ENCODE measurements around the gene SLC37A2.
"Not testable (repeated sequence)": the region's sequence is repeated elsewhere in the genome, so short reads cannot be mapped to it uniquely, and the experiment has no call there.

Gene SLC37A2

DNA sequence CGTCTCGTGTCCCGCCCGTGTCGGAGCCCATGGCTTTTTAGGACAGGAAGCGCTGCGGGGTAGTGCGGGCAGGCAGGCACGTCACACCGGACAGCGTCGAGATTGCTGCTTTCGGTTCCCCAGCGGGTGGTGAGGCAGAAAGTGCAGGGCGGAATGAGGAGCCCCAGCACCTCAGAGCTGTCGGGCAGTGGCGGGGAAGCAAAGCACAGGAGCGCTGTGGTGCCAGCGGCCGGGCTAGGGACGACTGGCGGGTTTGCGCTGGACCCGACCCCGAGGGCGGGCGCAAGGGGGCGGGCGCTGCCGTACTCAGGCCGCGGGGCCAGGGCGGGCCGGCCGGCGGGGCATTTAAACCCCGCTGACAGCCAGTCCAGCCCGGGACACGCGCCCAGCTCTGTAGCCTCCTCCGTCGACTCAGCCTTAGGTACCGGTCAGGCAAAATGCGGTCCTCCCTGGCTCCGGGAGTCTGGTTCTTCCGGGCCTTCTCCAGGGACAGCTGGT, at the start of gene SLC37A2:
Gene SLC37A2 (plus strand): TSS at position 375 of the 498 bp plus-strand sequence. CDS start 63 bp downstream, at position 438.
- DNase-seq (ENCODE audit: low spot score), result peak; percentile 93

DNA sequence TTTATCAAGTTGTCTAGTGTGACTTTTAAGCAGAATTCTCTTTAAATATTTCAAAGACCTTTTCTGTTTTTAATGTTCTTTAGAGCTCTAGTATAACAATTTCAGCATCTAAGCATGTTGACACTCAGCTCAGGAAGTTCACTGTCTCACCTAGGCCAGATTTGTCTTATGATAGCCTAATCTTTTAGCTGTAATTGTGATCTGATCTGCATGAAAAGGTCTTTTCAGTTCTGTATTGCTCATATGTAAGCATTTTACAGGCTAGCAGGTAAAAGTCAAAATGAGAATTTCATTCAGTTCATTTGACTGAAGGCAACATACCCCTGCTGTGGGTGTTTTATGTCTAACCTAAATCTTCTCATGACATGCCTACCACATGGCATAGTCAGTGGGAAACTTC, 46.7 kb upstream of the SLC37A2 start:
- no peak for DNase-seq (ENCODE audit: low spot score)

DNA sequence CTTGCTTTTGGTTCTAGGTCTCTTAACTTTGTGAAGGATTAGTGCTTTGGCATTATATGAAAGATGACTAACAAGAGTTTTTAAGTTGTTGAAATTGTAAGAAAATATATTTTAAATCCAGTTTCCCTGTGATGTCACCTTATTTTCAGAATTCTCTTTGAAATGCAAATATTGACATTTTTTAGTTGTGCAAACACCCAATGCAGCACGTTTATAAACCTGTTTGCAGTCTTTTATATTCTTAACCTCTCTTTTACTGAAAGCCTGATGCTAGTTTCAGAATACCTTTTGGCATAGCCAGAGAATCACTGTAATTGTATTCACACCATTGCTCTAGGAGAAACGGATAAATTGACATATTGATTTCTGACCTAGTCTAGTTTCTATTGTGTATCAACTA, 42.8 kb upstream of the SLC37A2 start:
- DNase-seq (ENCODE audit: low spot score), result no peak

DNA sequence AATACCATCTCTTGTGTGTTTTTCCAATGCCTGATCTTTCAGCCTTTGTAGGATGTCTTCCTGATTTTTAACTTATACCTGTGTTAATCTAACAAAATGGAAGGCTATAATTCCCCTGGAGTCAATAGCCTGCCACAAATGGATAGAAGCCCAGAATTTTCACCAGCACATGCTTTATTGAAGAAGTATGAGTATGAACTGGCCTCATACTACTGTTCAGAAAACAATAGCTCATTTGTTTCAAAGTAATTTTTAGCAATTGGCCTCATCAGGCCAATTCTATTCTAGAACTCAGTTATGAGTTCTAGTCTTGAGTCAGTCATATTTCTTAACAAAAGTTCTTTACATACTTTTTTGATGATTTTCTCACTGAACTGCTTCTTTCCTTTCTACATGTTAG, 40.6 kb upstream of the SLC37A2 start:
- DNase-seq (ENCODE audit: low spot score), result no peak

DNA sequence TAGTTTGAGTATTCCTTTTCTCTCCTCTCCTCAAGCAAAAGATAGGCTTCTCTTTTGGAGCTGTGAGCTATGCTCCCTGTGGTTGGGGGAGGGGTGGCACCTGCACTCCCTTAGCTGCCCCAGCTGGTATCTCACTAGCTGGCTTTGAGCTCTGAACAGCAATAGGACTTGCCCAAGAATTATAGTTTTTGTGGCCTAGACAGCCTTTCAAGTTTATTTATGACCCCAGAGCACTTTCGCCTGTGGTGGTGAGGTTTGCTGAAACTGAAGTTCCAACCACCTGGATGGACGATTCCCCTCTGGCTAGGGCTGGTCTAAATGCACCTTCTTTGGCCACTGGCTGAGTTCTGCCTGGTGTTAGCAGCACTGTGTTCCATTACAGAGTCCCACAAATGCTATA, 37.1 kb upstream of the SLC37A2 start:
- DNase-seq (ENCODE audit: low spot score), result no peak

DNA sequence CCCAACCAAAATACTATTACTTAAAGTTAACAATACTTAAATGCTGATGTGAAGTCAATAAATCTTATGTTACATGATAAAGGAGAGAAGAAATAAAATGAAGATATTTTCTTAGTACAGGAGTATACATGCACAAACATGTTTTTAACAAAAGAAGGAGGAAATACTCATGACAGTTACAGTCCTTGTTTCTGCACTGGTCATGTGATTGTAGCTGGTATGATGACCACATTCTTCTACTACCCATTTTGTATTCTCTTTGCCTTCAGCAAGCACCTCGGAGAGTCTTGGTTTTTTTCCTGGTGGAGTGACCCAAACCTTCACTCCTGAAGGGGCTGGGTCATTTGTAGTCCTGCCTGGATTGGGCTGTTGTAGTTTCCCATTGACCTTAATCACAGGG, 33.7 kb upstream of the SLC37A2 start:
- DNase-seq (ENCODE audit: low spot score), result not testable (repeated sequence)

DNA sequence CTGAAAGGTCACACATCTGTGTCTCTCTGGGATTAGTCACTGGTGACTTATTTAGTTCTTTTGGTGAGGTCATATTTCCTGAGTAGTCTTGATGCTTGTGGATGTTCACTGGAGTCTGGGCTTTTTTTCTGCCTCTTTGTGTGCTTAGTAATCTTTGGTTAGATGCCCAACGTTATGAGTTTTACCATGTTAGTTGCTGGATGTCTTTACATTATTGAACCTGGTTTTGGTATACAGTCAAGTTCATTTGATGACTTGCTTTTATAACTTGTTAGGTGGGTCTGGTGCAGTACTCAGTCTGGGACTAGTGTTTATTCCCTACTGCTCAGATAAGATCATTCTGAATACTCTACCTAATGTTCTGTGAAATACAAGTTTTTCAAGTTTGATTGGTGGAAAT, 26.2 kb upstream of the SLC37A2 start:
- DNase-seq (ENCODE audit: low spot score), result peak; percentile 59

DNA sequence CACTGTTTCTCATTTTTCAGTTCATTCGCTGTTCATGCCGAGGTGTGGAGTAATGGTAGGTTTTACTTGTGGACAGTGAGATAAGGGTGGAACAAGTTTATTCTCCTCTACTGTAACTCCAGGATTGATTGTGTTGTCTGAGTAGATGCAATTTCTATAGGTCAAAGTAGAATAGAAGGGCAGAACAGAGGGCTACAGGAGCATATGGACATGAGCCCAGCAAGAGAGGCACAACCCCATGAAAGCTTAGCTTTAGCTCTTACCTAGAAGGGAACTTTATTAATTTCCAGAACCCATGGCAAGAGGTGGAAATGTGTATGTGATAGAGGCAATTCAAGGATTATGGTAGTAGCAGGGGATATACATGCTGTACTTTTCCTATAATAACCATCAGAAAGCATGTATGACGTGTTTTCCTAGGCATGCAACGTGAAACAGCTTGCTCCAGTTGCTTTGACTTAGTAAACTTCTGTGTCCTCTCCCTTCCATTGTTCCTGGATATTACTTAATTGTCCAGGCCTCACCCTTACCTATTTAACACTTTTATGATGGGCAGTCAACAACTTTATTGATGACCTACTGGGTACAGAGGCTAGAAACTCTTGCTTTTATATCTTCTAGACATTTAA, 13.8 kb upstream of the SLC37A2 start:
- DNase-seq (ENCODE audit: low spot score), result no peak

DNA sequence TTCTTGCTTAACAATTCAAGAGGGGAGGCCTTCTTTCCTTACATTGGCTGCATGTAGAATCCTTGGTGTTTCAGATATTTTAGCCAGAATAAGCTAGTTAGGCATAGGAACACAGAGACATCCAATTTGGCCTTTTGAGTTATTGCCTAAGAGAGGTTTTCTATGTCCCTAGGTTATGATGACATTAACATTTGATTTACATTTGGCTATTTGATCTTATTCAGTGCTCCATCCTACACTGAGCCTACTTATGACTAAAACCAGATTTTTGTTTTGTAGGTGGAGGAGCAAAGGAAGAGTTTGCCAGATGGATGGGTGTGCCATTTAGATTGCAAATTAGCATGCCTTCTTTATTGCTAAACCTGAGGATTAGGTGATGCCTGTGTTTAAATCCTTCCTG, 11.1 kb upstream of the SLC37A2 start:
- no peak for DNase-seq (ENCODE audit: low spot score)

DNA sequence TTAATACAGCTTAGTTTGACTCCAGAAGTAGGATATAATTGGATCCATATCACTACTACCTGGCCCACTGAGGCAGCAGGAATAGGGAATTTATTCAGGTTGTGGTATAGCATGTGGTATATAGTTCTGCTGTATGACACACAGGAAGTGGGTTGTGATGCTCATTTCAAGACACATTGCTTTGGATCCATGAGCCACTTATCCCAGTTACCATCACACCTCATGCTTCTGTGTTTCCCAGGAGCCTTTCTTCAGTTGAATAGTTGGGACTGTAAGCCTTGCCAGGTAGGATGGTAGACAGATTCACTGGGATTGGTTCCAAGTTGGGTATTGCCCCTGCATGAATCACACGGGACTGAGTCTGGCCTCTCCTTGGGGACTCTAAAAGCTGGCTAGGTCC, 9.9 kb upstream of the SLC37A2 start:
- no peak for DNase-seq (ENCODE audit: low spot score)

DNA sequence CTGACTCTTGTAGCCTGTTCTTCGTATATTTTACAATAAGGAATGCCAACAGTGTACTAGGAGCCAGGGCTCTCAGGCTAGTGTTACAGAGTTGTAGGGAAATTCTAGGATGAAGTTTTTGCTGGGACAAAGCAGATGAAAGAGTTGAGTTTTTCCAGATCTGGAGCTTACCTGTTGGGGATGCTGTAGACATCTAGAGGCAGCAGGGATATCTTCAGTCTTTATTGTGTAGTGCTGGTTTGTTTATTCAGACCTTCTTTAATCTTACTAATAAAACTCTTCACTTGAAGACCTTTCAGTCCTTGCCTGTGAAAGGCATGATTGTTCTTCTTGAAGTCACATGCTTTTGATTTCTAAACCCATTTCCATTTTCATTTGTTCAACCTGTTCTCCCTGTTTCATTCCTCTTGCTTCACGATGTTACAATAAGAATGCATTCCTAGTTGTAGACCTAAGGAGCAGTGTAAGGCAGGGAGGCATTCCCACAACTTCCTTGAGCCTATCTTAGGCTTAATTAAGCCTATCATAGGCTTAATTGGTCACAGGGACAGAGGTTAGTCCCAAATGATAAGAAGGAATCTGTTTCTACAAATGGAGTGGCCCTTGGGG, 7.9 kb upstream of the SLC37A2 start:
- DNase-seq (ENCODE audit: low spot score), result no peak

DNA sequence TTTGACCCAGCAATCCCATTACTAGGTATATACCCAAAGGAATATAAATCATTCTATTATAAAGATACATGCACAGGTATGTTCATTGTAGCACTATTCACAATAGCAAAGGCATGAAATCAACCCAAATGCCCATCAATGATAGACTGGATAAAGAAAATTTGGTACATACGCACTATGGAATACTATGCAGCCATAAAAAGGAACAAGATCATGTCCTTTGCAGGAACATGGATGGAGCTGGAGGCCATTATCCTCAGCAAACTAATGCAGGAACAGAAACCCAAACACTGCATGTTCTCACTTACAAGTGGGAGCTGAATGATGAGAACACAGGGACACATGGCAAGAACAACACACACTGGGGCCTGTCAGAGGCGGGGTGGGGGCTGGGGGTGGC, 7.0 kb upstream of the SLC37A2 start:
- DNase-seq (ENCODE audit: low spot score), result not testable (repeated sequence)

DNA sequence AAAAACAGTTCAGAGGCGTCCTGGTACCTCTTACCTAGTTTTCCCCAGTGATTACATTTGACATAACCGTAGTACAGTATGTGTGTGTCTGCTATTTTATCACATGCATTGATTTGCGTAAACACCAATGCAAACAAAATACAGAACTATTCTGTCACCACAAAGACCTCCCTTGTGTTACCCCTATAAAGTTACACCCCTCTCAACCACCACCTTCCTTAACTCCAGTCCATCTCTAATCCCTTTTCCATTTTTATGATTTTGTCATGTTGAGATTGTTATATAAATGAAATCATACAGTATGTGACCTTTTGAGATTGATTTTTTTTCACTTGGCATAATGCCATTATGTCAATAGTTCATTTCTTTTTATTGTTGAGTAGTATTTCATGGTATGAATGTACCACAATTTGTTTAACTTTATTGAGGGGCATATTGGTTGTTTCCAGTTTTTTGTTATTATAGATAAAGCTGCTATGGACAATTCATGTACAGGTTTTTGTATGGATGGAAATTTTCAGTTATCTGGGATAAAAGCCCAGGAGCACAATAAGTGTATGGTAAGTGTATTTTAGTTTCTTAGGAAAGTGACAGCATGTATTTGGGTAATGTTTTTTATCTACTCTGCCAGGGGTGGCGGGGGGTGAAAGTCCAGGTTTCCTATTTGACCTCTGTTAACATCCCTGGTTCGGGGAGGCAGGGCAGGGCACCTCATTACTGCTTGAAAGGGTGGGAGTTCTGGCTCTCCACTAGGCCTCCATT, 6.0 kb upstream of the SLC37A2 start:
- DNase-seq (ENCODE audit: low spot score), result no peak

DNA sequence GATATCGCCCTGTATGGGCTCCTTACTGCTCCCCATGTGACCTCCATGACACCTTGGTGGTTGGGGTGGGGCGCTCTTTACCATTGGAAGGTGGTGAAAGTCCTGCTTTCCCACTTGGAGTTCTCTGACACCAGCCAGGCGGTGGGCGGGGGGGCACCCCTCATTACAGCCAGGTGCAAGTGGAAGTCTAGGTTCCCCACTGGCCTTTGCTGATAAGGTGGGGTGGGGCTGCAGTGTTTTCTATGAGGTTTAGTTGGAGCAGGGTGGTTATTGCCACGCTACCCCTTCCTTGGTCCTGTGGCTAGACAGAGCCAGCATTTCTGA, 5.5 kb upstream of the SLC37A2 start:
- DNase-seq (ENCODE audit: low spot score), result no peak

DNA sequence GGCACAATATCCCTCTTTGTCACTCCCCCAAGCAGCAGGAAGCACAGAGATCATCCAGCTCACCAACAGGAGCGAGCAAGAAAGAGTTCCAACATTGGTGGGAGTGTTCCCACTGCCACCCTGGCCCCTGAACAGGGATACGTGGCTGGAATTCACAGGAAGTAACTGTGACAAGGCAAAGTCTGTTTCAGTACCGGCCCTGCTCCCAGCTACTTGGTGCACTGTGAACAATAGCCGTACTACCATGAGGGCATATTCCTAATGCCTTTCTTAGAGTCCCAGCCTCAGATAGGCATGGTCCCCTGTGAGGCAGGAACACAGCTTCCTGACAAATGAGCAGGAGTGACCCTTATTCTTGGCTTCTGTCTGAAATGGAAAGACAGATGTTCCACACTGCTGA, 1.8 kb upstream of the SLC37A2 start:
- no peak for DNase-seq (ENCODE audit: low spot score)

DNA sequence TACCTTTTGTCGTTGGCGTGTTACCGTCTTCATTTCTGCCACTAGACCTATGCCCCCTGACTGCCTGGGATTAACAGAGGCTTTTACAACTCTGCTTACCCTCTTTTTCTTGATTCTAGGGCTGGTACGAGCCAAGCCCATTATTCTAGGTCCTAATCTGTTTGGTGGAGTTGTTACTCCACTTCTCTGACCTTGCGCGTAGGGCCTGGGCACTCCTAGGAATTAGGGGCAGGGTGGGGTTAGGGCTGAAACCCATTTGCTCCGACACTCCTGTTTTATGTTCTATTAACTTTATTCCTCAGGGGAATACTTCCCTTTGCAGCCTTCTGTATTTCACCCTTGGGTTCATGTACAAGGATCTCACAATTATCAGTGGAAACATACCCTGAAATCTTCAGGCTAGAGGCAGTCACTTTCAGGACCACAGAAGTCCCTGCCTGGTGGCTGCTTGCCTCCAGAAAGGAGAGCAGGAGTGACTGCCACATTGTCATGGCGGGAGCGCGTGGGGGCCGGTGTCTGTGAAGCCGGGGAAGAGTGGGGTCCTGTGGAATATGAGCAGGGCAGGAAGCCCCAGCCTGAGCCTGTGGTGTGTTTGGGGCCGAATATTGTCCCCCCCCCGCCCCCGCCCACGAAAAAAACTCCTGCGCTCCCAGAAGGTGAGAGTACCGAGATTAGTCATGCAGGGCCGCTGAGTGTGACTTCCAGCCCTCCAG, 731 bp upstream of the SLC37A2 start:
- DNase-seq (ENCODE audit: low spot score), result no peak

DNA sequence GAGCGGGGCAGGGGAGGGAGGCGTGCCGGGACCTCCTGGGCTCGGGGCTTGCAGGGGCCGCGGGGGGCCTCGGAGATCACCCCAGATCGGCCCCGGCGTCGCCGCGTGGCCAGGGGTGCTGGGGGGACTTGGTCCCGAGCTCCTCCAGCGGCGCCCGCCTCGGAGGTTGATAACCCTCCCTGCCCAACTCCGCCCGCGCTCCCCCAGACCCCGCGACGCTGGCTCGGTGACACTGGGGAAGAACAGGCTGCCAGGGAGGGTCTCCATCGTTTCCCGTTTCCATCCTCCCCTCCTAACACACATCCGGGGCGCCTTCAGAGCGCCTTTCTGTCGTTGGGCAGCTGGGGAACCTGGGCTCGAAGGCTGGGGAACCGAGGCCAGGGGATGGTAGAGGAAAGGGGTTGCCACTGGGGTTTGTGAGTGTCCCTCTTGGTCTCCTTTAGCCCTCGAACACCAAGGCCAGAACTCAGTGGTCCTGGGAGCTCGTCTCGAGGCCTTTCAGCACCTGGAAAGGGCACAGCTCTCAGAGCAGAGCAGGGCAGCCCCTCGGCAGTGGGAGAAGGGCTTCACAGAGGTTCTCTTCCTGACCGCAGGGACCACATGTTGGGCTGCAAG, 431 bp downstream of the SLC37A2 start:
- DNase-seq (ENCODE audit: low spot score), result no peak

DNA sequence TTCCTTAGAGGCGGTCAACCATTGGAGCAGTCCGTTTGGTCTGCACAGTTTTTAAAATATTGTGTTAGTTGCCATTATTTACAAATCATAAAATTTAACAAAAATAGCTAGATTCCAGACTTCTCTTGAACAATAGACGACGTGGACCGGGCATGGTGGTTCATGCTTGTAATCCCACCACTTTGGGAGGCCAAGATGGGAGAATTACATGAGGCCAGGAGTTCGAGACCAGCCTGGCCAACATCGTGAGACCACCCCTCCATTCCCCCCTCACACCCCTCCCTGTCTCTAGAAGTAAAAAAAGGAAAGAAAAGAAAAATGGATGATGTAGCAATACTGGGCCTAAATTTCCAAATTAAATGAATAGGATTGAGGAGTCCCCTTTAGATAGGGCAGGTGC, 965 bp downstream of the SLC37A2 start:
- DNase-seq (ENCODE audit: low spot score), result no peak

DNA sequence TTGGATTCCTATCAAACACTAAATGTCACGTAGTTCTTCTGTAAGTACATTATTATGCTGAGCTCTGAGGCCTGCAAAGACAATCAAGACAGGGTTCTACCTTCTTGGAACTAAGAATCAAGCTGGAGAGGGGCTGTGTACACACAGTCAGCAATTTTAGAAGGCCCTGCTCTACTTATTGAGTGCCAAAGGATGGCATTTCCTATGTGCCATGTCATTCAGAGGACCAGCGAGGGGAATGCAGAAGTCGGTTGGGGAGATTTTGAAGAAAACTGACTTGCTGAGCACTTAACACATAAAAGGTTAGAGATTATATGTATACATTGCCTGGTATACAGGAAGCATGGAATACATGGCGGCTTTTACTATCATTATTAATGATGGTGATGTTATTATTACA, 5.3 kb downstream of the SLC37A2 start:
- no peak for DNase-seq (ENCODE audit: low spot score)

DNA sequence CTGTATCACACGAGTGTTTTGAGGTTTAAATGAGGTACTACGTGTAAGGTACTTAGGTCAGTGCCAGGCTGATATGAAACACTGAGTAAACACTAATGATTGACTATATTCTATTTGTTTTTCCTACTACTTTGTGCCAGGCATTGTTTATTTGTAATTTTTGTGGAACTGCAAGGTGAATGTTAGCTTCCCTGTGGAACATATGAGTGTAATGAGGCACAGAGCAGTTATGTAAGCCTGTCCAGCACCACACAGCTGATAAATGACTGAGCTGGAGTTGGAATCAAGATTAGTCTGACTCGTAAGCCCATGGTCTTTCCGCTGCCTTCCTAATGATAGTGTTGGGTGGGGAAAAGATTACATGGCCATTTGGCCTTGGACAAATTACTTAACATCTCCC, 5.9 kb downstream of the SLC37A2 start:
- DNase-seq (ENCODE audit: low spot score), result no peak

DNA sequence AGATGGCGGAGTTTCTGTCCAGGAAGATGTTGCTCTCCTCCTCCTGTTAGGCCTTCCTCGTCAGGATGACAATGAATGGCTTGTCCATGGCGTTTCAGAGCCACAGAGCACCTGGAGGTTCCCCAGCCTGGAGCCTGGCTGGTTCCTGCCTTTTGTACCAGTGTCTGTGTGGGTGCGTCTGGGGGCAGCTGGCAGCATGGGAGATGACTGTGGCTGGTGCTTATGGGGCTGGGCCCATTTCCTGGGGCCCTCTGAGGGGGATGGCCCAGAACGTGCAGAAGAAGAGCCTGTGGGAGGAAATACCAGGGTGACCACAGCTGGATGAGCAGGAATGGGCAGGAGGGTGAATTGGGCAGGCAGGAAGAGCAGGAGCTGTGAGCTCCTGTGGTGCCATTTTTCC, 6.7 kb downstream of the SLC37A2 start:
- DNase-seq (ENCODE audit: low spot score), result no peak

DNA sequence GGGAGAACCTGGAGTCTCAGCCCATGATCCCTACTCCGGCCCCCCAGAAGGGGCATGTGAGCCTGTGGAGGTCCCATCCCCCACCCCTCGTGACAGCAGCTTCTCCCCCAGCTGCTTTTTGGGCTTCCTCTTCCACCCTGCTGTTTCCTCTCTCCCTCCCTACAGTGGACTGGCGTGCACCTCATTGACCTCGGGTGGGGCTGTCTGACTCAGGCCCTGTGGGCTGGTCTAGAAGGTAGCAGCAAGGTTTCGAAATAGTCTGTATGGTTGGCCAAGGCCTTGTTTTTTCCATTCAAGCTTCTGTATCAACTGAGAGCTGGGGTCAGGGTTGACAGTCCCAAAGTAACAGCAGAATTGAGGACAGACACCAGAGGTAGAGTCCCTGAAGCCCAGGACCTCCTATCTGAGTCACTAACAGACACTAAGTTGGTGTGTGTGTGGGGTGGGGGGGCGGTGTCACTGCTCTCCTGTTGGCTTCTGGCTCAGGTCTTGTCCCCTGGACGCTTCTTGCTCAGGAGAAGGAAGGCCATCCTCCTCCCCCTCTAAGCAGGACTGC, 7.7 kb downstream of the SLC37A2 start:
- DNase-seq (ENCODE audit: low spot score), result peak; percentile 67

Data from AG08396 (cell line).